Liver (tissue), 9 donors: ENCODE results near the gene APBB1. TPM values are rescaled to one million over a fixed set of nuclear protein-coding genes. Genes with fewer than 3 reads are reported as not detected.

Source experiments
- DNase-seq: peaks from one replicate; pipeline ENCODE4 v3.0.0-alpha.2; 2017; ENCODE audit warnings: low spot score
- H3K27ac ChIP-seq, 2 donors: one replicate each; pipeline ENCODE4 v1.7.0; 2013; ENCODE audit warnings: inconsistent platforms in 2 of 2, low read length in 2 of 2, control low read depth in 1 of 2, low read depth in 1 of 2, mild to moderate bottlenecking in 1 of 2
- H3K27me3 ChIP-seq, 4 donors: one replicate each; pipeline versions ENCODE4 v1.6.1 to v1.7.0; 2013; ENCODE audit warnings: low read length in 3 of 4, inconsistent platforms in 1 of 4, mild to moderate bottlenecking in 1 of 4, moderate library complexity in 1 of 4; ENCODE audit not compliant: control insufficient read depth in 4 of 4, insufficient read depth in 4 of 4
- H3K36me3 ChIP-seq, 4 donors: one replicate each; pipeline versions ENCODE4 v1.6.1 to v1.7.0; 2013; ENCODE audit warnings: low read length in 3 of 4, mild to moderate bottlenecking in 3 of 4, low read depth in 1 of 4, moderate library complexity in 1 of 4; ENCODE audit not compliant: control insufficient read depth in 4 of 4, insufficient read depth in 3 of 4
- H3K4me1 ChIP-seq, 4 donors: one replicate each; pipeline versions ENCODE4 v1.6.1 to v1.7.0; 2013; ENCODE audit warnings: low read length in 3 of 4, mild to moderate bottlenecking in 3 of 4, moderate library complexity in 1 of 4; ENCODE audit not compliant: control insufficient read depth in 4 of 4, insufficient read depth in 4 of 4
- H3K4me3 ChIP-seq, 3 donors: one replicate each; pipeline versions ENCODE4 v1.6.1 to v1.7.0; 2013; ENCODE audit warnings: low read length in 3 of 3, control low read depth in 1 of 3, low read depth in 1 of 3, mild to moderate bottlenecking in 1 of 3
- H3K9ac ChIP-seq, 2 donors: one replicate each; pipeline ENCODE4 v1.7.0; 2013; ENCODE audit warnings: low read length in 2 of 2, mild to moderate bottlenecking in 2 of 2, moderate library complexity in 2 of 2, control low read depth in 1 of 2, low read depth in 1 of 2
- H3K9me3 ChIP-seq, 4 donors: one replicate each; pipeline versions ENCODE4 v1.6.1 to v1.7.0; 2013; ENCODE audit warnings: low read length in 3 of 4; ENCODE audit not compliant: control insufficient read depth in 4 of 4
- EGR1 ChIP-seq, 2 donors: IDR thresholded peaks; 2 replicates each; pipeline ENCODE4 v1.6.1; 2016 to 2018; ENCODE audit warnings: antibody characterized with exemption in 2 of 2, low read depth in 2 of 2
- FOXA1 ChIP-seq: IDR thresholded peaks from 2 replicates; pipeline ENCODE4 v1.6.1; 2016; ENCODE audit warnings: antibody characterized with exemption
- FOXA2 ChIP-seq: IDR thresholded peaks from 2 replicates; pipeline ENCODE4 v1.6.1; 2016; ENCODE audit warnings: antibody characterized with exemption
- GABPA ChIP-seq, 2 donors: IDR thresholded peaks in 1 of 2; conservative IDR thresholded peaks in 1 of 2; 2 replicates each; pipeline ENCODE4 v1.6.1; 2016; ENCODE audit warnings: antibody characterized with exemption in 2 of 2, mild to moderate bottlenecking in 1 of 2, moderate library complexity in 1 of 2
- HNF4G ChIP-seq: IDR thresholded peaks from 2 replicates; pipeline ENCODE4 v1.6.1; 2016; ENCODE audit warnings: antibody characterized with exemption
- JUND ChIP-seq, 2 donors: IDR thresholded peaks; 2 replicates each; pipeline ENCODE4 v1.6.1; 2016; ENCODE audit warnings: antibody characterized with exemption in 2 of 2
- NR2F2 ChIP-seq: IDR thresholded peaks from 2 replicates; pipeline ENCODE4 v1.6.1; 2016; ENCODE audit warnings: antibody characterized with exemption
- RAD21 ChIP-seq, 2 donors: IDR thresholded peaks; 2 replicates each; pipeline ENCODE4 v1.6.1; 2016; ENCODE audit warnings: antibody characterized with exemption in 2 of 2, mild to moderate bottlenecking in 2 of 2
- RXRA ChIP-seq, 2 donors: IDR thresholded peaks; 2 replicates each; pipeline ENCODE4 v1.6.1; 2017 to 2018; ENCODE audit warnings: antibody characterized with exemption in 2 of 2, mild to moderate bottlenecking in 1 of 2
- SP1 ChIP-seq: IDR thresholded peaks from 2 replicates; pipeline ENCODE4 v1.6.1; 2018; ENCODE audit warnings: antibody characterized with exemption, mild to moderate bottlenecking
- TAF1 ChIP-seq: conservative IDR thresholded peaks from 2 replicates; pipeline ENCODE4 v1.6.1; 2016; ENCODE audit warnings: antibody characterized with exemption, mild to moderate bottlenecking
- YY1 ChIP-seq: IDR thresholded peaks from 2 replicates; pipeline ENCODE4 v1.6.1; 2016; ENCODE audit warnings: antibody characterized with exemption, mild to moderate bottlenecking
- WGBS: extraction: QIAGEN DNeasy Blood & Tissue Kit; methylation state at CpG from one replicate; pipeline ENCODE4 v1.1.7; 2013; 5-methylcytosine and 5-hydroxymethylcytosine counted together
- polyA plus RNA-seq, 2 donors: library from polyadenylated mRNA; stranded (reverse) in 1 of 2; unstranded in 1 of 2; fragments of 200-250 nt in 1 of 2; fragments of >200 nt in 1 of 2; fragmentation: Nextera tagmentation in 1 of 2; extraction: Ambion mirVana in 1 of 2; gene quantifications; one replicate each; pipeline versions ENCODE4 v1.2.1 to v1.2.3, GENCODE V29; 2013 to 2015
- total RNA-seq, 2 donors: library from RNA; depleted of rRNA; stranded (reverse); fragments of >200 nt; gene quantifications; one replicate each; pipeline ENCODE4 v1.2.3, GENCODE V29; 2014
- TF ChIP-seq, protein P1 (sequence below): IDR thresholded peaks from 2 replicates; pipeline ENCODE4 v1.6.1; 2016; ENCODE audit warnings: antibody characterized with exemption
- TF ChIP-seq, protein P2 (sequence below): IDR thresholded peaks from 2 replicates; pipeline ENCODE4 v1.6.1; 2016; ENCODE audit warnings: antibody characterized with exemption
- TF ChIP-seq, protein P3 (sequence below): fragments of 150-350 bp; IDR thresholded peaks from 2 replicates; pipeline ENCODE4 v1.5.1; 2017; ENCODE audit warnings: improper control_type of control experiment, low read depth, low read length; ENCODE audit not compliant: missing input control
- TF ChIP-seq, protein P4 (sequence below): IDR thresholded peaks from 2 replicates; pipeline ENCODE4 v1.6.1; 2016; ENCODE audit warnings: antibody characterized with exemption
- TF ChIP-seq, protein P5 (sequence below): IDR thresholded peaks from 2 replicates; pipeline ENCODE4 v1.6.1; 2016; ENCODE audit warnings: antibody characterized with exemption, mild to moderate bottlenecking
- donor health status: healthy.
- donor health status: healthy.
- donor health status: healthy.
- donor health status: healthy.
- donor health status: healthy.

The APBB1 gene
- total and polyA plus RNA-seq, 4 donors: 2.5 to 8.6 (median 6.3) TPM

DNA sequence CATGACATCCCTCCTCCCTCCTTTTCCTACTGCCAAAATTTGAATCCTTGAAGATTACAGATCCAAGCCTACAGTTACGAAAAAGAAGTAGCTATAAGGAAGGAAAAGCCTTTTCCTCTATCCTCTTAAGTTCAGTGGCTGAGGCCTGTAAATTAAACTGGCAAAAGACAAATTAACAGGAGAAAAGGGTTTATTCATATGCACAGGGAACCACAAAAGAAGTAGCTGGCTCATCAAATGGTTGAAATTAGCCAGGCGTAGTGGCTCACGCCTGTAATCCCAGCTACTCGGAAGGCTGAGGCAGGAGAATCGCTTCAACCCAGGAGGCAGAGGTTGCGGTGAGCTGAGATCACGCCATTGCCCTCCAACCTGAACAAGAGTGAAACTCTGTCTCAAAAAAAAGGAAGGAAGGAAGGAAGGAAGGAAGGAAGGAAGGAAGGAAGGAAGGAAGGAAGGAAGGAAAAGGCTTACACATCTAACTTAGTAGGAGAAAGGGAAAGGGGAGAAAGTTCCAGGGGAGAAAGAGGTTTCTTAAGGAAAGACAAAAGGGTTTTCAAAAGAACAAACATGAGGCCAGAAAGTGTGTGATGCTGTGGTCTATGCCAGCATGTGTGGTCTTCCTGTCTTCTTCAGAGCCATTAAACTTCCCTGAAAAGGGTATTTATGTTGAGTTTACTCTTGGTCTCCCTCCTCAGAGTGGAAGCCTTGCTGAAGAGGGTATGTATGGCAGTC is 33.7 kb downstream of the APBB1 start:
- H3K4me3 ChIP-seq: no peak overlapping the region
- no peaks in the 10 kb centered on the region for H3K36me3 ChIP-seq
- no peak for DNase-seq
- 97% methylated on average over 7 of the region's 7 CpGs for WGBS
- no peaks in the 10 kb centered on the region for H3K9me3 ChIP-seq
- no peak overlapping the region for H3K9ac ChIP-seq
- TF ChIP-seq, protein P1, sequence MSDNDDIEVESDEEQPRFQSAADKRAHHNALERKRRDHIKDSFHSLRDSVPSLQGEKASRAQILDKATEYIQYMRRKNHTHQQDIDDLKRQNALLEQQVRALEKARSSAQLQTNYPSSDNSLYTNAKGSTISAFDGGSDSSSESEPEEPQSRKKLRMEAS: no peak
- TF ChIP-seq FOXA2 (no peak), HNF4G (no peak), RAD21 (IDR thresholded peaks at IDR 0.05) (no peak), JUND (IDR thresholded peaks at IDR 0.05) (no peak), NR2F2 (no peak), EGR1 (IDR thresholded peaks at IDR 0.05; ENCODE audit: low read depth in 2 of 2) (no peak), TAF1 (no peak), RXRA (IDR thresholded peaks at IDR 0.05) (no peak), YY1 (no peak), GABPA (IDR thresholded peaks at IDR 0.05 in 1 of 2, conservative IDR thresholded peaks at IDR 0.05 in 1 of 2) (no peak), FOXA1 (no peak), SP1 (no peak)
- TF ChIP-seq, protein P2, sequence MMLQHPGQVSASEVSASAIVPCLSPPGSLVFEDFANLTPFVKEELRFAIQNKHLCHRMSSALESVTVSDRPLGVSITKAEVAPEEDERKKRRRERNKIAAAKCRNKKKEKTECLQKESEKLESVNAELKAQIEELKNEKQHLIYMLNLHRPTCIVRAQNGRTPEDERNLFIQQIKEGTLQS: no peak
- TF ChIP-seq, protein P3, sequence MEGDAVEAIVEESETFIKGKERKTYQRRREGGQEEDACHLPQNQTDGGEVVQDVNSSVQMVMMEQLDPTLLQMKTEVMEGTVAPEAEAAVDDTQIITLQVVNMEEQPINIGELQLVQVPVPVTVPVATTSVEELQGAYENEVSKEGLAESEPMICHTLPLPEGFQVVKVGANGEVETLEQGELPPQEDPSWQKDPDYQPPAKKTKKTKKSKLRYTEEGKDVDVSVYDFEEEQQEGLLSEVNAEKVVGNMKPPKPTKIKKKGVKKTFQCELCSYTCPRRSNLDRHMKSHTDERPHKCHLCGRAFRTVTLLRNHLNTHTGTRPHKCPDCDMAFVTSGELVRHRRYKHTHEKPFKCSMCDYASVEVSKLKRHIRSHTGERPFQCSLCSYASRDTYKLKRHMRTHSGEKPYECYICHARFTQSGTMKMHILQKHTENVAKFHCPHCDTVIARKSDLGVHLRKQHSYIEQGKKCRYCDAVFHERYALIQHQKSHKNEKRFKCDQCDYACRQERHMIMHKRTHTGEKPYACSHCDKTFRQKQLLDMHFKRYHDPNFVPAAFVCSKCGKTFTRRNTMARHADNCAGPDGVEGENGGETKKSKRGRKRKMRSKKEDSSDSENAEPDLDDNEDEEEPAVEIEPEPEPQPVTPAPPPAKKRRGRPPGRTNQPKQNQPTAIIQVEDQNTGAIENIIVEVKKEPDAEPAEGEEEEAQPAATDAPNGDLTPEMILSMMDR: no peak
- TF ChIP-seq, protein P4, sequence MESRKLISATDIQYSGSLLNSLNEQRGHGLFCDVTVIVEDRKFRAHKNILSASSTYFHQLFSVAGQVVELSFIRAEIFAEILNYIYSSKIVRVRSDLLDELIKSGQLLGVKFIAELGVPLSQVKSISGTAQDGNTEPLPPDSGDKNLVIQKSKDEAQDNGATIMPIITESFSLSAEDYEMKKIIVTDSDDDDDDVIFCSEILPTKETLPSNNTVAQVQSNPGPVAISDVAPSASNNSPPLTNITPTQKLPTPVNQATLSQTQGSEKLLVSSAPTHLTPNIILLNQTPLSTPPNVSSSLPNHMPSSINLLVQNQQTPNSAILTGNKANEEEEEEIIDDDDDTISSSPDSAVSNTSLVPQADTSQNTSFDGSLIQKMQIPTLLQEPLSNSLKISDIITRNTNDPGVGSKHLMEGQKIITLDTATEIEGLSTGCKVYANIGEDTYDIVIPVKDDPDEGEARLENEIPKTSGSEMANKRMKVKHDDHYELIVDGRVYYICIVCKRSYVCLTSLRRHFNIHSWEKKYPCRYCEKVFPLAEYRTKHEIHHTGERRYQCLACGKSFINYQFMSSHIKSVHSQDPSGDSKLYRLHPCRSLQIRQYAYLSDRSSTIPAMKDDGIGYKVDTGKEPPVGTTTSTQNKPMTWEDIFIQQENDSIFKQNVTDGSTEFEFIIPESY: no peak
- TF ChIP-seq, protein P5, sequence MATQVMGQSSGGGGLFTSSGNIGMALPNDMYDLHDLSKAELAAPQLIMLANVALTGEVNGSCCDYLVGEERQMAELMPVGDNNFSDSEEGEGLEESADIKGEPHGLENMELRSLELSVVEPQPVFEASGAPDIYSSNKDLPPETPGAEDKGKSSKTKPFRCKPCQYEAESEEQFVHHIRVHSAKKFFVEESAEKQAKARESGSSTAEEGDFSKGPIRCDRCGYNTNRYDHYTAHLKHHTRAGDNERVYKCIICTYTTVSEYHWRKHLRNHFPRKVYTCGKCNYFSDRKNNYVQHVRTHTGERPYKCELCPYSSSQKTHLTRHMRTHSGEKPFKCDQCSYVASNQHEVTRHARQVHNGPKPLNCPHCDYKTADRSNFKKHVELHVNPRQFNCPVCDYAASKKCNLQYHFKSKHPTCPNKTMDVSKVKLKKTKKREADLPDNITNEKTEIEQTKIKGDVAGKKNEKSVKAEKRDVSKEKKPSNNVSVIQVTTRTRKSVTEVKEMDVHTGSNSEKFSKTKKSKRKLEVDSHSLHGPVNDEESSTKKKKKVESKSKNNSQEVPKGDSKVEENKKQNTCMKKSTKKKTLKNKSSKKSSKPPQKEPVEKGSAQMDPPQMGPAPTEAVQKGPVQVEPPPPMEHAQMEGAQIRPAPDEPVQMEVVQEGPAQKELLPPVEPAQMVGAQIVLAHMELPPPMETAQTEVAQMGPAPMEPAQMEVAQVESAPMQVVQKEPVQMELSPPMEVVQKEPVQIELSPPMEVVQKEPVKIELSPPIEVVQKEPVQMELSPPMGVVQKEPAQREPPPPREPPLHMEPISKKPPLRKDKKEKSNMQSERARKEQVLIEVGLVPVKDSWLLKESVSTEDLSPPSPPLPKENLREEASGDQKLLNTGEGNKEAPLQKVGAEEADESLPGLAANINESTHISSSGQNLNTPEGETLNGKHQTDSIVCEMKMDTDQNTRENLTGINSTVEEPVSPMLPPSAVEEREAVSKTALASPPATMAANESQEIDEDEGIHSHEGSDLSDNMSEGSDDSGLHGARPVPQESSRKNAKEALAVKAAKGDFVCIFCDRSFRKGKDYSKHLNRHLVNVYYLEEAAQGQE: no peak
- no peaks in the 10 kb centered on the region for H3K27me3 ChIP-seq
- H3K4me1 ChIP-seq: peaks cover 2 to 27% (median 20%) of the 10 kb centered on the region in 4 donors
- H3K27ac ChIP-seq: no peak overlapping the region
